ENCODE measurements around the gene PRDM12. TPM values are rescaled to one million over a fixed set of nuclear protein-coding genes. Genes with fewer than 3 reads are reported as not detected.

PRDM12 gene
- total and polyA plus RNA-seq, 2 experiments from 2014 or later, result 0.11 TPM; not detected in 1

GRCh38 chr9:130672466-130672865 lies 8.1 kb downstream of the PRDM12 start:
- Histone ChIP-seq H4K20me1 (replicated peaks; ENCODE audit: insufficient read depth) (no peaks in the 10 kb centered on the region), H3K27me3 (ENCODE audit: insufficient read depth) (peaks cover 28% of the 10 kb centered on the region), H3K79me2 (replicated peaks; ENCODE audit: insufficient read depth) (no peaks in the 10 kb centered on the region), H3K9me2 (ENCODE audit: insufficient read depth) (no peaks in the 10 kb centered on the region), H3K4me1 (ENCODE audit: insufficient read depth) (no peaks in the 10 kb centered on the region), H3K4me3 (no peak overlapping the region), H3K27ac (ENCODE audit: low read depth) (no peak overlapping the region), H3K4me2 (no peak overlapping the region), H2AFZ (peak overlapping the region; percentile 56; the same call in 1 of the 2 replicates), H3K36me3 (ENCODE audit: insufficient read depth) (no peaks in the 10 kb centered on the region), H3F3A (replicated peaks; ENCODE audit: low read depth) (no peaks in the 10 kb centered on the region)
- Mint-ChIP-seq H3K27ac (no peak overlapping the region), H3K4me3 (no peak overlapping the region), H3K9me3 (no peaks in the 10 kb centered on the region), H3K36me3 (ENCODE audit: low read depth) (no peaks in the 10 kb centered on the region; the same call in 2 of the 3 replicates), H3K4me1 (no peaks in the 10 kb centered on the region), H3K27me3 (ENCODE audit: insufficient read depth, low read depth, poor library complexity) (peaks cover 28% of the 10 kb centered on the region)
- ATAC-seq, result no peak
- TF ChIP-seq JUNB (IDR thresholded peaks at IDR 0.05; ENCODE audit: unreplicated experiment), result no peak
- no peak for TF ChIP-seq NANOG (IDR thresholded peaks at IDR 0.05; ENCODE audit: borderline replicate concordance)
- no peak for DNase-seq (ENCODE audit: low spot score)

GRCh38 chr9:130672933-130673615 lies 8.7 kb downstream of the PRDM12 start:
- Histone ChIP-seq H4K20me1 (replicated peaks; ENCODE audit: insufficient read depth) (no peaks in the 10 kb centered on the region), H3F3A (replicated peaks; ENCODE audit: low read depth) (no peaks in the 10 kb centered on the region), H3K4me2 (no peak overlapping the region), H3K4me3 (no peak overlapping the region), H3K36me3 (ENCODE audit: insufficient read depth) (no peaks in the 10 kb centered on the region), H3K4me1 (ENCODE audit: insufficient read depth) (no peaks in the 10 kb centered on the region), H3K27ac (ENCODE audit: low read depth) (no peak overlapping the region), H3K79me2 (replicated peaks; ENCODE audit: insufficient read depth) (no peaks in the 10 kb centered on the region), H3K9me2 (ENCODE audit: insufficient read depth) (no peaks in the 10 kb centered on the region), H3K27me3 (ENCODE audit: insufficient read depth) (peaks cover 26% of the 10 kb centered on the region), H2AFZ (peak overlapping the region; percentile 56; the same call in 1 of the 2 replicates)
- DNase-seq (ENCODE audit: low spot score), result no peak
- Mint-ChIP-seq H3K27ac (no peak overlapping the region), H3K4me1 (no peaks in the 10 kb centered on the region), H3K27me3 (ENCODE audit: insufficient read depth, low read depth, poor library complexity) (peaks cover 27% of the 10 kb centered on the region), H3K4me3 (no peak overlapping the region), H3K9me3 (no peaks in the 10 kb centered on the region), H3K36me3 (ENCODE audit: low read depth) (no peaks in the 10 kb centered on the region; the same call in 2 of the 3 replicates)
- no peak for ATAC-seq
- TF ChIP-seq, protein P1, sequence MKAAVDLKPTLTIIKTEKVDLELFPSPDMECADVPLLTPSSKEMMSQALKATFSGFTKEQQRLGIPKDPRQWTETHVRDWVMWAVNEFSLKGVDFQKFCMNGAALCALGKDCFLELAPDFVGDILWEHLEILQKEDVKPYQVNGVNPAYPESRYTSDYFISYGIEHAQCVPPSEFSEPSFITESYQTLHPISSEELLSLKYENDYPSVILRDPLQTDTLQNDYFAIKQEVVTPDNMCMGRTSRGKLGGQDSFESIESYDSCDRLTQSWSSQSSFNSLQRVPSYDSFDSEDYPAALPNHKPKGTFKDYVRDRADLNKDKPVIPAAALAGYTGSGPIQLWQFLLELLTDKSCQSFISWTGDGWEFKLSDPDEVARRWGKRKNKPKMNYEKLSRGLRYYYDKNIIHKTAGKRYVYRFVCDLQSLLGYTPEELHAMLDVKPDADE (IDR thresholded peaks at IDR 0.05), result no peak
- TF ChIP-seq STAT1 (IDR thresholded peaks at IDR 0.05; ENCODE audit: unreplicated experiment) (no peak), EZH2 (IDR thresholded peaks at IDR 0.05; ENCODE audit: low read depth, unreplicated experiment) (no peak), ZNF114 (CRISPR knock-in tag; IDR thresholded peaks at IDR 0.05) (no peak), EZH2phosphoT487 (IDR thresholded peaks at IDR 0.05; ENCODE audit: unreplicated experiment) (no peak), CREB1 (CRISPR knock-in tag; IDR thresholded peaks at IDR 0.05; ENCODE audit: low read depth) (no peak), ZNF331 (CRISPR knock-in tag; IDR thresholded peaks at IDR 0.05; ENCODE audit: low read depth) (no peak), JUNB (IDR thresholded peaks at IDR 0.05; ENCODE audit: unreplicated experiment) (no peak), POLR2AphosphoS5 (IDR thresholded peaks at IDR 0.05; ENCODE audit: low read depth) (no peak), NANOG (IDR thresholded peaks at IDR 0.05; ENCODE audit: borderline replicate concordance) (no peak)
- TF ChIP-seq, protein P2, sequence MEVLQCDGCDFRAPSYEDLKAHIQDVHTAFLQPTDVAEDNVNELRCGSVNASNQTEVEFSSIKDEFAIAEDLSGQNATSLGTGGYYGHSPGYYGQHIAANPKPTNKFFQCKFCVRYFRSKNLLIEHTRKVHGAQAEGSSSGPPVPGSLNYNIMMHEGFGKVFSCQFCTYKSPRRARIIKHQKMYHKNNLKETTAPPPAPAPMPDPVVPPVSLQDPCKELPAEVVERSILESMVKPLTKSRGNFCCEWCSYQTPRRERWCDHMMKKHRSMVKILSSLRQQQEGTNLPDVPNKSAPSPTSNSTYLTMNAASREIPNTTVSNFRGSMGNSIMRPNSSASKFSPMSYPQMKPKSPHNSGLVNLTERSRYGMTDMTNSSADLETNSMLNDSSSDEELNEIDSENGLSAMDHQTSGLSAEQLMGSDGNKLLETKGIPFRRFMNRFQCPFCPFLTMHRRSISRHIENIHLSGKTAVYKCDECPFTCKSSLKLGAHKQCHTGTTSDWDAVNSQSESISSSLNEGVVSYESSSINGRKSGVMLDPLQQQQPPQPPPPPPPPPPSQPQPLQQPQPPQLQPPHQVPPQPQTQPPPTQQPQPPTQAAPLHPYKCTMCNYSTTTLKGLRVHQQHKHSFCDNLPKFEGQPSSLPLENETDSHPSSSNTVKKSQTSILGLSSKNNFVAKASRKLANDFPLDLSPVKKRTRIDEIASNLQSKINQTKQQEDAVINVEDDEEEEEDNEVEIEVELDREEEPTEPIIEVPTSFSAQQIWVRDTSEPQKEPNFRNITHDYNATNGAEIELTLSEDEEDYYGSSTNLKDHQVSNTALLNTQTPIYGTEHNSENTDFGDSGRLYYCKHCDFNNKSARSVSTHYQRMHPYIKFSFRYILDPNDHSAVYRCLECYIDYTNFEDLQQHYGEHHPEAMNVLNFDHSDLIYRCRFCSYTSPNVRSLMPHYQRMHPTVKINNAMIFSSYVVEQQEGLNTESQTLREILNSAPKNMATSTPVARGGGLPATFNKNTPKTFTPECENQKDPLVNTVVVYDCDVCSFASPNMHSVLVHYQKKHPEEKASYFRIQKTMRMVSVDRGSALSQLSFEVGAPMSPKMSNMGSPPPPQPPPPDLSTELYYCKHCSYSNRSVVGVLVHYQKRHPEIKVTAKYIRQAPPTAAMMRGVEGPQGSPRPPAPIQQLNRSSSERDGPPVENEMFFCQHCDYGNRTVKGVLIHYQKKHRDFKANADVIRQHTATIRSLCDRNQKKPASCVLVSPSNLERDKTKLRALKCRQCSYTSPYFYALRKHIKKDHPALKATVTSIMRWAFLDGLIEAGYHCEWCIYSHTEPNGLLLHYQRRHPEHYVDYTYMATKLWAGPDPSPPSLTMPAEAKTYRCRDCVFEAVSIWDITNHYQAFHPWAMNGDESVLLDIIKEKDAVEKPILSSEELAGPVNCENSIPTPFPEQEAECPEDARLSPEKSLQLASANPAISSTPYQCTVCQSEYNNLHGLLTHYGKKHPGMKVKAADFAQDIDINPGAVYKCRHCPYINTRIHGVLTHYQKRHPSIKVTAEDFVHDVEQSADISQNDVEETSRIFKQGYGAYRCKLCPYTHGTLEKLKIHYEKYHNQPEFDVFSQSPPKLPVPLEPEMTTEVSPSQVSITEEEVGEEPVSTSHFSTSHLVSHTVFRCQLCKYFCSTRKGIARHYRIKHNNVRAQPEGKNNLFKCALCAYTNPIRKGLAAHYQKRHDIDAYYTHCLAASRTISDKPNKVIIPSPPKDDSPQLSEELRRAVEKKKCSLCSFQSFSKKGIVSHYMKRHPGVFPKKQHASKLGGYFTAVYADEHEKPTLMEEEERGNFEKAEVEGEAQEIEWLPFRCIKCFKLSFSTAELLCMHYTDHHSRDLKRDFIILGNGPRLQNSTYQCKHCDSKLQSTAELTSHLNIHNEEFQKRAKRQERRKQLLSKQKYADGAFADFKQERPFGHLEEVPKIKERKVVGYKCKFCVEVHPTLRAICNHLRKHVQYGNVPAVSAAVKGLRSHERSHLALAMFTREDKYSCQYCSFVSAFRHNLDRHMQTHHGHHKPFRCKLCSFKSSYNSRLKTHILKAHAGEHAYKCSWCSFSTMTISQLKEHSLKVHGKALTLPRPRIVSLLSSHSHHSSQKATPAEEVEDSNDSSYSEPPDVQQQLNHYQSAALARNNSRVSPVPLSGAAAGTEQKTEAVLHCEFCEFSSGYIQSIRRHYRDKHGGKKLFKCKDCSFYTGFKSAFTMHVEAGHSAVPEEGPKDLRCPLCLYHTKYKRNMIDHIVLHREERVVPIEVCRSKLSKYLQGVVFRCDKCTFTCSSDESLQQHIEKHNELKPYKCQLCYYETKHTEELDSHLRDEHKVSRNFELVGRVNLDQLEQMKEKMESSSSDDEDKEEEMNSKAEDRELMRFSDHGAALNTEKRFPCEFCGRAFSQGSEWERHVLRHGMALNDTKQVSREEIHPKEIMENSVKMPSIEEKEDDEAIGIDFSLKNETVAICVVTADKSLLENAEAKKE (CRISPR knock-in tag; IDR thresholded peaks at IDR 0.05), result no peak

Data from GM23338 (cell line).